HG03521 (cell line): ENCODE measurements around the gene PCNT.

ENCODE experiments used
- ATAC-seq: cut with Tn5 transposase; IDR thresholded peaks from one replicate; pipeline ENCODE4 v1.9.1; 2021; ENCODE audit warnings: mild to moderate bottlenecking, moderate library complexity; ENCODE audit not compliant: unreplicated experiment

The PCNT gene

GRCh38 chr21:46471514-46471913 is 147.6 kb downstream of the PCNT start:
- no peak for ATAC-seq

GRCh38 chr21:46472246-46472645 is 148.3 kb downstream of the PCNT start:
- no peak for ATAC-seq

- no peak for ATAC-seq
Observed at GRCh38 chr21:46474382-46474781, 150.4 kb downstream of the PCNT start.

- no peak for ATAC-seq
Observed at GRCh38 chr21:46475296-46475695, 151.3 kb downstream of the PCNT start.

GRCh38 chr21:46477765-46478164 is 153.8 kb downstream of the PCNT start:
- no peak for ATAC-seq

- no peak for ATAC-seq
Observed at GRCh38 chr21:46478910-46479309, 155.0 kb downstream of the PCNT start.

- ATAC-seq = no peak
Observed at GRCh38 chr21:46480466-46480865, 156.5 kb downstream of the PCNT start.

GRCh38 chr21:46482225-46482845 is 158.4 kb downstream of the PCNT start:
- ATAC-seq = no peak

- no peak for ATAC-seq
Observed at GRCh38 chr21:46482846-46483231, 158.9 kb downstream of the PCNT start.

- ATAC-seq = no peak
Observed at GRCh38 chr21:46483300-46484295, 159.6 kb downstream of the PCNT start.

- no peak for ATAC-seq
Observed at GRCh38 chr21:46486481-46487126, 162.6 kb downstream of the PCNT start.

GRCh38 chr21:46489162-46489663 is 165.3 kb downstream of the PCNT start:
- ATAC-seq = no peak

GRCh38 chr21:46489800-46490199 is 165.8 kb downstream of the PCNT start:
- ATAC-seq = no peak

- ATAC-seq = no peak
Observed at GRCh38 chr21:46491553-46491952, 167.6 kb downstream of the PCNT start.

GRCh38 chr21:46492851-46493250 is 168.9 kb downstream of the PCNT start:
- no peak for ATAC-seq

- ATAC-seq = no peak
Observed at GRCh38 chr21:46493828-46494227, 169.9 kb downstream of the PCNT start.
